UCSD-AML1 (cell line): Measurements from ENCODE around the gene ACTR2.
"Not testable (repeated sequence)": the region's sequence is repeated elsewhere in the genome, so short reads cannot be mapped to it uniquely, and the experiment has no call there.

Experiments used
- DNase-seq: peaks from one replicate; lab custom pipeline; 2025; ENCODE audit not compliant: unreplicated experiment; lab: John Stamatoyannopoulos, UW

Gene ACTR2

DNA sequence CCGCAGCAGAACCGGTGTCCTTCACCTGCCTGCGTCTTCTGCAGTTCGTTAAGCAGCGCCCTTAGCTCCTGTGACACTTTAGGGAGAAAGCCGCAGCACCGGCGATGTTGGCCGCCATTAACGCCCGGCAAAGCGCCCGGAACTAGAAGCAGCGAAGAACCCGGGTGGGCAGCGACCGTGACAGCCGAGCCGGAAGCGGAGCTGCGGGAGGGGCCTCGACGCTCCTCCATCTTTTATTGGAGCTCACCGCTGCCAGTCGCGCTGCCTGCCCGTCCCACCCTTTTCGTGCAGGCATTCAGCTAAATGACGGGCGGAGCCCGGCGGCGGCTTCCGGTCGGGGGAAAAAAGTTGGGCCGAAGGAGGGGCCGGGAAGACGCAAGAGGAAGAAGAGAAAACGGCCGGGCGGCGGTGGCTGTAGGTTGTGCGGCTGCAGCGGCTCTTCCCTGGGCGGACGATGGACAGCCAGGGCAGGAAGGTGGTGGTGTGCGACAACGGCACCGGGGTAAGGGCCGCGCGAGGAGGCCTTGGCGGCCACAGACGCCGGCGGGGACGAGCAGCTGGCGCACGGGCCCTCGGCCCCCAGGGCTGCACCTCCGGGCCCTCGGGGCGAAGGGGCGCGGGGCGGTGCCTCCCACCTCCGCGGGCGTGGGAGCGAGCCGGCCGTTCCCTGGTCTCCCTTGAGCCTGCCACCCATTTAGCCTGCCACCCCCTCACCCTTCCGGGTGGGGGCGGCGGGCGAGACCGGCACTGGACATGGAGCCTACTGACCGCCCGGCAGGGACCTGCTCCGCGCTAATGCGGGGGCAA, at the start of gene ACTR2:
Gene ACTR2 (plus strand): TSS at position 376 of the 807 bp plus-strand sequence. CDS start 79 bp downstream, at position 455.
- peak; percentile 97 for DNase-seq

GRCh38 chr2:65182570-65182969, 45.1 kb upstream of the ACTR2 start:
- no peak for DNase-seq

DNA sequence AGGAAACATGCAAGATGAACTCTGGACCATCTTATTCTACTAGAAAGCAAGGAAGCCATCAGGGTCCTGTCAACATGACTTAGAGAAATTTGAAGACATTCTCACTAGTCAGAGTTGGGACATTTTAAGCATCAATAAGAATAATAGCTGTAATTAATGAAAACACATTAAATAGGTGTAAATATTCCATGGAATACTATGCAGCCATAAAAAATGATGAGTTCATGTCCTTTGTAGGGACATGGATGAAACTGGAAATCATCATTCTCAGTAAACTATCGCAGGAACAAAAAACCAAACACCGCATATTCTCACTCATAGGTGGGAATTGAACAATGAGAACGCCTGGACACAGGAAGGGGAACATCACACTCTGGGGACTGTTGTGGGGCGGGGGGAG, 44.2 kb upstream of the ACTR2 start:
- not testable (repeated sequence) for DNase-seq

GRCh38 chr2:65185012-65185411, 42.6 kb upstream of the ACTR2 start:
- DNase-seq: no peak

- no peak for DNase-seq
Measured at GRCh38 chr2:65186093-65186868, 41.4 kb upstream of the ACTR2 start.

GRCh38 chr2:65186872-65187851, 40.5 kb upstream of the ACTR2 start:
- DNase-seq: peak; percentile 75

DNA sequence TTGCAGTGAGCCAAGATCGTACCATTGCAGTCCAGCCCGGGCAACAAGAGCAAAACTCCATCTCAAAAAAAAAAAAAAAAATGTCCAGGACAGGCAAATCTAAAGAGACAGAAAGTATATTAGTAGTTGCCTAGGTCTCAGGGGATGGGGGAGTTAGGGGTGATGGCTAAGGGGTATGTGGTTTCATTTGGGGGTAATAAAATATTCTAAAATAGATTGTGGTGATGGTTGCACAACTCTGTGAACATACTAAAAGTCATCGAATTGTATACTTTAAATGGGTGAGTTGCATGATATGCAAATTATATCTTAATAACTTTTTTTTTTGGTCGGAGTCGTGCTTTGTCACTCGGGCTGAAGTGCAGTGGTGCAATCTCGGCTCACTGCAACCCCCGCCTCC, 34.2 kb upstream of the ACTR2 start:
- no peak for DNase-seq

DNA sequence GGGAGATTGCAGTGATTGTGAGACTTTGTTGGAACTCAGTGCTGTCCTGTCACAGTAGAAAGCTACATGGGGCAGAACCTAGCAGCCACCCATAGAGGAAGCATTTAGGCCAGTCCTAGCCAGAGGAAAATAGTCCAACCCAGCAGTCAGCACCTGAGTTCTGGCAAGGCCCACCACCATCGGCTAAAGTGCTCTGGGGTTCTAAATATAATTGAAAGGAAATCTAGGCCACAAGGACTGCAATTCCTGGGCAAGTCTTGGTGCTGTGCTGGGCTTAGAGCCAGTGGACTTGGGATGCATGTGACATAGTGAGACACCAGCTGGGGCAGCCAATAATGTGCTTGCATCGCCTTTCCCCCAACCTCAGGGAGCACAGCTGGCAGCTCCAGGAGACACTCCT, 28.9 kb upstream of the ACTR2 start:
- DNase-seq: no peak

DNA sequence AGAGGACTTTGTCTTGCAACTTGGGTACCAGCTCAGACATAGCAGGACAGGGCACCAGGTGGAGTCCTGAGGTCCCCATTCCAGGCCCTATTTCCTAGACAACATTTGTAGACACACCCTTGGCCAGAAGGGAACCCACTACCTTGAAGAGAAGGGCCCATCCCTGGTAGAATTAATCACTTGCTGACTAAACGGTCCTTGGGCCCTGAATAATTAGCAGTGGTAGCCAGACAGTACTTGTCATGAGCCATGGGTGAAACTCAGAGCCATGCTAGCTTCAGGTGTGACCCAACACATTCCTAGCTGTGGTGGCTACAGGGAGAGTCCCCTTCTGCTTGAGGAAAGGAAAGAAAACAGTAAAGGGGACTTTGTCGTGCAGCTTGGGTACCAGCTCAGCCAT, 28.5 kb upstream of the ACTR2 start:
- no peak for DNase-seq

GRCh38 chr2:65199891-65200290, 27.7 kb upstream of the ACTR2 start:
- DNase-seq: no peak

- no peak for DNase-seq
Measured at GRCh38 chr2:65204461-65205210, 23.0 kb upstream of the ACTR2 start.

DNA sequence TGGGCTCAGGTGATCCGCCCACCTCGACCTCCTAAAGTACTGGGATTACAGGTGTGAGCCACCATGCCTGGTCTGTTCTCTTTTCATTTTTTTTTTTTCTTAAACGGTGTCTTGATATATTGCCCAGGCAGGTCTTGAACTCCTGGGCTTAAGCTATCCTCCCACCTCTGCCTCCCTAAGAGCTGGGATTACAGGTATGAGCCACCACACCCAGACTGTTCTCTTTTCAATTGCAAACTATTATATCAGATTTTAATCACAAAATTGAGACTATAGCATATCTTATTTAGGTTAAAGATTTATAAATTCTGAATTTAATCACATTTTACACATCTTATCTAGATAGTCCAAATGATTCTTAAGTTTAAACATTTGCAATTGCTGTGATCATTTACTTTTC, 15.5 kb upstream of the ACTR2 start:
- DNase-seq: no peak

GRCh38 chr2:65212619-65213018, 15.0 kb upstream of the ACTR2 start:
- DNase-seq: no peak

- no peak for DNase-seq
Measured at GRCh38 chr2:65213035-65213434, 14.6 kb upstream of the ACTR2 start.

GRCh38 chr2:65214361-65214760, 13.3 kb upstream of the ACTR2 start:
- no peak for DNase-seq

- DNase-seq: no peak
Measured at GRCh38 chr2:65214843-65215242, 12.8 kb upstream of the ACTR2 start.

DNA sequence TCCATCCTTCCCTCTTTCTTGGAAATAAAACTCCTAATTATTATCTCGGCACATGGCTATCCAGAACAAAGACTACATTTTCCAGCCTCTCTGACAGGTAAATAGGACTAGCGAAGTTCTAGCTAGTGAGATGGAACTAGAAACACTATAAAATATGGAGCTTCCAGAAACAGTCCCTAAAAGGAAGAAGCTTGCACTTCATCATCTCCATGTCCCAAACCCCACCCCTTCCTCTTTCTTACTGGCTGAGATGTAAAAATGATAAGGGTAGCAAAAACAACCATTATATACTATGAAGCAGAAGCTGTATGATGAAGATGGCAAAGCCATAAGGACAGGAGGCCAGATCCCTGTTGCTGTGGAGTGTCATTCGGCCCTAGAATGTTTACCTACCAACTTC, 11.7 kb upstream of the ACTR2 start:
- DNase-seq: no peak

- DNase-seq: no peak
Measured at GRCh38 chr2:65220432-65221131, 7.0 kb upstream of the ACTR2 start.

GRCh38 chr2:65221275-65221674, 6.4 kb upstream of the ACTR2 start:
- not testable (repeated sequence) for DNase-seq

- DNase-seq: peak; percentile 53
Measured at GRCh38 chr2:65227020-65227455, 593 bp upstream of the ACTR2 start.
